HepG2 (cell line): ENCODE measurements around the gene POFUT2. TPM values are rescaled to one million over a fixed set of nuclear protein-coding genes. Genes with fewer than 3 reads are reported as not detected.

Source experiments
- EZH2 ChIP-seq: conservative IDR thresholded peaks from 2 replicates; pipeline ENCODE4 v1.6.1; 2012; ENCODE audit warnings: mild to moderate bottlenecking, low read depth, low read length, moderate library complexity
- HNRNPK ChIP-seq: fragments of 200-400 bp; formaldehyde crosslinking; IDR thresholded peaks from 2 replicates; pipeline ENCODE4 v1.6.1; 2018; ENCODE audit warnings: low read length, low read depth, moderate library complexity, mild to moderate bottlenecking; ENCODE audit not compliant: poor library complexity, severe bottlenecking
- HNRNPL ChIP-seq: fragments of 200-400 bp; formaldehyde crosslinking; IDR thresholded peaks from 2 replicates; pipeline ENCODE4 v1.6.1; 2017; ENCODE audit warnings: mild to moderate bottlenecking, low read depth, low read length
- KLF13 ChIP-seq: sonication (generic); formaldehyde crosslinking; IDR thresholded peaks from 2 replicates; pipeline ENCODE4 v1.4.0; 2020; ENCODE audit warnings: mild to moderate bottlenecking, missing genetic modification reagents
- NR3C1 ChIP-seq: sonication (generic); formaldehyde crosslinking; IDR thresholded peaks from 2 replicates; pipeline ENCODE4 v1.4.0; 2020; ENCODE audit warnings: missing genetic modification reagents
- PAX8 ChIP-seq: sonication (generic); formaldehyde crosslinking; IDR thresholded peaks from 2 replicates; pipeline ENCODE4 v1.8.0; 2022; ENCODE audit warnings: mild to moderate bottlenecking, missing genetic modification reagents, borderline replicate concordance
- POLR2A ChIP-seq, 2 experiments: IDR thresholded peaks; 2 replicates each; pipeline ENCODE4 v1.6.1; 2011; ENCODE audit warnings: low read depth in 2 of 2, low read length in 2 of 2, mild to moderate bottlenecking in 1 of 2, moderate library complexity in 1 of 2; ENCODE audit not compliant: insufficient read depth in 1 of 2
- RARA ChIP-seq: IDR thresholded peaks from 2 replicates; pipeline ENCODE4 v1.6.1; 2016; ENCODE audit warnings: missing genetic modification reagents, missing compliant biosample characterization
- TAF1 ChIP-seq: sonication (generic); formaldehyde crosslinking; IDR thresholded peaks from 2 replicates; pipeline ENCODE4 v1.4.0; 2020; ENCODE audit warnings: missing genetic modification reagents
- ZNF296 ChIP-seq: sonication (generic); formaldehyde crosslinking; conservative IDR thresholded peaks from 2 replicates; pipeline ENCODE4 v1.5.0; 2020; ENCODE audit warnings: mild to moderate bottlenecking, missing genetic modification reagents
- ZNF34 ChIP-seq: sonication (generic); formaldehyde crosslinking; IDR thresholded peaks from 2 replicates; pipeline ENCODE4 v1.4.0; 2020; ENCODE audit warnings: mild to moderate bottlenecking, missing genetic modification reagents, borderline replicate concordance
- ZNF530 ChIP-seq: sonication (generic); formaldehyde crosslinking; IDR thresholded peaks from 2 replicates; pipeline ENCODE4 v1.5.0; 2020; ENCODE audit warnings: low read depth, mild to moderate bottlenecking, missing genetic modification reagents
- ZNF570 ChIP-seq: sonication (generic); formaldehyde crosslinking; IDR thresholded peaks from 2 replicates; pipeline ENCODE4 v1.4.0; 2020; ENCODE audit warnings: mild to moderate bottlenecking, missing genetic modification reagents, borderline replicate concordance
- ZNF772 ChIP-seq: sonication (generic); formaldehyde crosslinking; IDR thresholded peaks from 2 replicates; pipeline ENCODE4 v1.5.0; 2020; ENCODE audit warnings: mild to moderate bottlenecking, missing genetic modification reagents
- ZNF883 ChIP-seq: sonication (generic); formaldehyde crosslinking; IDR thresholded peaks from 2 replicates; pipeline ENCODE4 v1.5.1; 2020; ENCODE audit warnings: mild to moderate bottlenecking, missing genetic modification reagents; ENCODE audit errors: not compliant biosample characterization
- polyA plus RNA-seq, 8 experiments: library from polyadenylated mRNA; depleted of rRNA in 3 of 8; stranded (reverse) in 7 of 8; unstranded in 1 of 8; fragments of >200 nt; fragmentation: Illumina TruSeq in 4 of 8; extraction: Trizol in 4 of 8; gene quantifications; 2 replicates each; pipeline versions ENCODE4 v1.2.1 to v1.2.3, GENCODE V29; 2011 to 2016; ENCODE audit warnings: low read depth in 4 of 8, missing spikeins in 1 of 8, mixed read lengths in 1 of 8; ENCODE audit not compliant: insufficient read depth in 1 of 8
- total RNA-seq, 5 experiments: library from RNA; depleted of rRNA; stranded (reverse); fragments of >200 nt; fragmentation: Illumina TruSeq; extraction: Trizol; gene quantifications; 2 replicates each; pipeline ENCODE4 v1.2.3, GENCODE V29; 2016; ENCODE audit warnings: low read depth in 1 of 5
- TF ChIP-seq, protein P1 (sequence below): sonication (generic); formaldehyde crosslinking; IDR thresholded peaks from 2 replicates; pipeline ENCODE4 v1.4.0; 2020; ENCODE audit warnings: missing genetic modification reagents, mild to moderate bottlenecking, borderline replicate concordance
- TF ChIP-seq, protein P2 (sequence below): sonication (generic); formaldehyde crosslinking; conservative IDR thresholded peaks from 2 replicates; pipeline ENCODE4 v1.4.0; 2020; ENCODE audit warnings: missing genetic modification reagents
- TF ChIP-seq, protein P3 (sequence below): sonication (generic); formaldehyde crosslinking; IDR thresholded peaks from 2 replicates; pipeline ENCODE4 v1.4.0; 2020; ENCODE audit warnings: missing genetic modification reagents, borderline replicate concordance

The POFUT2 gene
- total and polyA plus RNA-seq, 2 of the 13 experiments (the other 11 are each of a cell fraction or from before 2014, with no cell fraction given), result 22.8 to 24.0 TPM

DNA sequence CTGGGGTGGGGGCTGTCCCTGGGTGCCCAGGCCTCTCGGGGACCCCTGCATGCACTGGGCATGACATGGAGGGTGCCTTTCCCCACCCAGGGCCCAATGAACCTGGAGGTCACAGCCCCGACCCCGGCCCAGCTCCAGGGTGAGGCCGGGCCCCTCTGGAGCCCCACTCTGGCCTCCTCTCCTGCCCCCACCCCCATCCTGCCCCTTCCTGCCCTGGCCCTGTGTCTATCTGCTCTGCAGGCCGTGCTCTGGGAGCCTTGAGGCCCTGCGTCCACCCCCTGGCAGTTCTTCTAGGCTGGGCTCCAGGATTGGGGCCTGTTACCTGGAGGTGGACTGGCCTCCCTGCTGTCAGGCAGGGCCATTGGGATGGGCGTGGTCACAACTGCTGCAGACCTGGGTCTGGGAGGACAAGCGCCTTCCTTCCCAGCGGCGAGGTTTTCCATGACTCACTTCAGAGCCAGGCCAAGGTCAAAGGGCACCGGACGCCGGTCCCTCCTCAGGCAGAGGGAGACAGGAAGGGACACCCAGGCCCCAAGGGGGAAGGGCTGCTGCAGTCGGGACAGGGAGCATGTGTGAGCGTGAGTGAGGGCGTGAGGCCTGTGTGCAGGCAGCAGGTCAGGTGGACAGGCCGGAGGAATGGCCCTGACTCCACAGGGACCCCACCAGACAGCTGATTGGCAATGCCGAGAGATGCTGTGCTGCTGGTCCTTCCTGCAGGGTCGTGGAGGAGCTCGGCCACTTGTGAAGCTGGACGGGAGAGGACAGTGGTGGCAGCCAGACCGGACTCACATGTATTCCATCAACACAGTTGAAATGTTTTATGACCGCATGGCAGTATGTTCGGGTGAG, 31.1 kb upstream of the POFUT2 start (continued):
- TF ChIP-seq, protein P1, sequence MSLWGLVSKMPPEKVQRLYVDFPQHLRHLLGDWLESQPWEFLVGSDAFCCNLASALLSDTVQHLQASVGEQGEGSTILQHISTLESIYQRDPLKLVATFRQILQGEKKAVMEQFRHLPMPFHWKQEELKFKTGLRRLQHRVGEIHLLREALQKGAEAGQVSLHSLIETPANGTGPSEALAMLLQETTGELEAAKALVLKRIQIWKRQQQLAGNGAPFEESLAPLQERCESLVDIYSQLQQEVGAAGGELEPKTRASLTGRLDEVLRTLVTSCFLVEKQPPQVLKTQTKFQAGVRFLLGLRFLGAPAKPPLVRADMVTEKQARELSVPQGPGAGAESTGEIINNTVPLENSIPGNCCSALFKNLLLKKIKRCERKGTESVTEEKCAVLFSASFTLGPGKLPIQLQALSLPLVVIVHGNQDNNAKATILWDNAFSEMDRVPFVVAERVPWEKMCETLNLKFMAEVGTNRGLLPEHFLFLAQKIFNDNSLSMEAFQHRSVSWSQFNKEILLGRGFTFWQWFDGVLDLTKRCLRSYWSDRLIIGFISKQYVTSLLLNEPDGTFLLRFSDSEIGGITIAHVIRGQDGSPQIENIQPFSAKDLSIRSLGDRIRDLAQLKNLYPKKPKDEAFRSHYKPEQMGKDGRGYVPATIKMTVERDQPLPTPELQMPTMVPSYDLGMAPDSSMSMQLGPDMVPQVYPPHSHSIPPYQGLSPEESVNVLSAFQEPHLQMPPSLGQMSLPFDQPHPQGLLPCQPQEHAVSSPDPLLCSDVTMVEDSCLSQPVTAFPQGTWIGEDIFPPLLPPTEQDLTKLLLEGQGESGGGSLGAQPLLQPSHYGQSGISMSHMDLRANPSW (CRISPR knock-in tag), result no peak
- TF ChIP-seq, protein P2, sequence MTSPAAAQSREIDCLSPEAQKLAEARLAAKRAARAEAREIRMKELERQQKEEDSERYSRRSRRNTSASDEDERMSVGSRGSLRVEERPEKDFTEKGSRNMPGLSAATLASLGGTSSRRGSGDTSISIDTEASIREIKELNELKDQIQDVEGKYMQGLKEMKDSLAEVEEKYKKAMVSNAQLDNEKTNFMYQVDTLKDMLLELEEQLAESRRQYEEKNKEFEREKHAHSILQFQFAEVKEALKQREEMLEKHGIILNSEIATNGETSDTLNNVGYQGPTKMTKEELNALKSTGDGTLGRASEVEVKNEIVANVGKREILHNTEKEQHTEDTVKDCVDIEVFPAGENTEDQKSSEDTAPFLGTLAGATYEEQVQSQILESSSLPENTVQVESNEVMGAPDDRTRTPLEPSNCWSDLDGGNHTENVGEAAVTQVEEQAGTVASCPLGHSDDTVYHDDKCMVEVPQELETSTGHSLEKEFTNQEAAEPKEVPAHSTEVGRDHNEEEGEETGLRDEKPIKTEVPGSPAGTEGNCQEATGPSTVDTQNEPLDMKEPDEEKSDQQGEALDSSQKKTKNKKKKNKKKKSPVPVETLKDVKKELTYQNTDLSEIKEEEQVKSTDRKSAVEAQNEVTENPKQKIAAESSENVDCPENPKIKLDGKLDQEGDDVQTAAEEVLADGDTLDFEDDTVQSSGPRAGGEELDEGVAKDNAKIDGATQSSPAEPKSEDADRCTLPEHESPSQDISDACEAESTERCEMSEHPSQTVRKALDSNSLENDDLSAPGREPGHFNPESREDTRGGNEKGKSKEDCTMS (CRISPR knock-in tag), result no peak
- TF ChIP-seq ZNF772 (CRISPR knock-in tag) (no peak), ZNF296 (CRISPR knock-in tag) (no peak; the same call in 1 of the 2 replicates), EZH2 (no peak), HNRNPL (no peak), NR3C1 (no peak), HNRNPK (peak; percentile 33), ZNF883 (CRISPR knock-in tag) (no peak), ZNF570 (CRISPR knock-in tag) (no peak), KLF13 (no peak), POLR2A (IDR thresholded peaks at IDR 0.05; ENCODE audit: insufficient read depth in 1 of 2, low read depth in 2 of 2, low read length in 2 of 2) (peak in 1 of 2 experiments; percentile 33; a peak in 1 of 4 replicates), RARA (peak; percentile 82), ZNF34 (no peak), PAX8 (no peak), ZNF530 (CRISPR knock-in tag) (no peak), TAF1 (CRISPR knock-in tag) (no peak; the same call in 1 of the 2 replicates)
- TF ChIP-seq, protein P3, sequence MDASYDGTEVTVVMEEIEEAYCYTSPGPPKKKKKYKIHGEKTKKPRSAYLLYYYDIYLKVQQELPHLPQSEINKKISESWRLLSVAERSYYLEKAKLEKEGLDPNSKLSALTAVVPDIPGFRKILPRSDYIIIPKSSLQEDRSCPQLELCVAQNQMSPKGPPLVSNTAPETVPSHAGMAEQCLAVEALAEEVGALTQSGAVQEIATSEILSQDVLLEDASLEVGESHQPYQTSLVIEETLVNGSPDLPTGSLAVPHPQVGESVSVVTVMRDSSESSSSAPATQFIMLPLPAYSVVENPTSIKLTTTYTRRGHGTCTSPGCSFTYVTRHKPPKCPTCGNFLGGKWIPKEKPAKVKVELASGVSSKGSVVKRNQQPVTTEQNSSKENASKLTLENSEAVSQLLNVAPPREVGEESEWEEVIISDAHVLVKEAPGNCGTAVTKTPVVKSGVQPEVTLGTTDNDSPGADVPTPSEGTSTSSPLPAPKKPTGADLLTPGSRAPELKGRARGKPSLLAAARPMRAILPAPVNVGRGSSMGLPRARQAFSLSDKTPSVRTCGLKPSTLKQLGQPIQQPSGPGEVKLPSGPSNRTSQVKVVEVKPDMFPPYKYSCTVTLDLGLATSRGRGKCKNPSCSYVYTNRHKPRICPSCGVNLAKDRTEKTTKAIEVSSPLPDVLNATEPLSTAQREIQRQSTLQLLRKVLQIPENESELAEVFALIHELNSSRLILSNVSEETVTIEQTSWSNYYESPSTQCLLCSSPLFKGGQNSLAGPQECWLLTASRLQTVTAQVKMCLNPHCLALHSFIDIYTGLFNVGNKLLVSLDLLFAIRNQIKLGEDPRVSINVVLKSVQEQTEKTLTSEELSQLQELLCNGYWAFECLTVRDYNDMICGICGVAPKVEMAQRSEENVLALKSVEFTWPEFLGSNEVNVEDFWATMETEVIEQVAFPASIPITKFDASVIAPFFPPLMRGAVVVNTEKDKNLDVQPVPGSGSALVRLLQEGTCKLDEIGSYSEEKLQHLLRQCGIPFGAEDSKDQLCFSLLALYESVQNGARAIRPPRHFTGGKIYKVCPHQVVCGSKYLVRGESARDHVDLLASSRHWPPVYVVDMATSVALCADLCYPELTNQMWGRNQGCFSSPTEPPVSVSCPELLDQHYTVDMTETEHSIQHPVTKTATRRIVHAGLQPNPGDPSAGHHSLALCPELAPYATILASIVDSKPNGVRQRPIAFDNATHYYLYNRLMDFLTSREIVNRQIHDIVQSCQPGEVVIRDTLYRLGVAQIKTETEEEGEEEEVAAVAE (CRISPR knock-in tag), result no peak
